Testis (tissue), 3 donors: ENCODE data around the gene ADAMTS14. TPM values are rescaled to one million over a fixed set of nuclear protein-coding genes. Genes with fewer than 3 reads are reported as not detected.
A peak's percentile ranks its signal among the peaks of the same experiment; 100 is the strongest.

ENCODE experiments used
- DNase-seq: peaks from one replicate; pipeline ENCODE4 v3.0.0-alpha.2; 2019
- H3K27ac ChIP-seq, 2 donors: fragments of 200-600 bp; sonication (generic); one replicate each; pipeline ENCODE4 v1.5.1; 2019
- H3K27me3 ChIP-seq: fragments of 200-600 bp; sonication (generic); one replicate; pipeline ENCODE4 v1.5.1; 2019
- H3K36me3 ChIP-seq: fragments of 200-600 bp; sonication (generic); one replicate; pipeline ENCODE4 v1.5.1; 2017; ENCODE audit warnings: low read depth; ENCODE audit errors: missing control alignments
- H3K4me1 ChIP-seq: fragments of 200-600 bp; sonication (generic); one replicate; pipeline ENCODE4 v1.5.1; 2019
- H3K4me3 ChIP-seq, 2 donors: fragments of 200-600 bp; sonication (generic); one replicate each; pipeline ENCODE4 v1.5.1; 2017 to 2019
- H3K9me3 ChIP-seq: fragments of 200-600 bp; sonication (generic); one replicate; pipeline ENCODE4 v1.5.1; 2017
- POLR2A ChIP-seq: fragments of 450-650 bp; IDR thresholded peaks from one replicate; pipeline ENCODE4 v1.6.1; 2017; ENCODE audit warnings: antibody characterized with exemption, mild to moderate bottlenecking, moderate library complexity
- WGBS, 2 donors: methylation state at CpG; one replicate each; pipeline ENCODE4 v1.1.5; 2018; 5-methylcytosine and 5-hydroxymethylcytosine counted together
- intact Hi-C: fragments of 100-400 bp; cut with DNase I; formaldehyde crosslinking; loops from one replicate; pipeline ENCODE4 v1.15.1; 2023; ENCODE audit warnings: low total_unique reads
- polyA plus RNA-seq: library from polyadenylated mRNA; stranded (reverse); fragments of 350-450 nt; fragmentation: Illumina TruSeq; extraction: RNeasy Lipid Tissue Mini Kit (QIAGEN cat#74804); gene quantifications from one replicate; pipeline ENCODE4 v1.2.3, GENCODE V29; 2014; ENCODE audit warnings: low read depth, low replicate concordance; ENCODE audit not compliant: insufficient read depth
- total RNA-seq, 2 donors: library from RNA; depleted of rRNA; stranded (reverse); fragments of >200 nt; gene quantifications; one replicate each; pipeline ENCODE4 v1.2.3, GENCODE V29; 2016
- TF ChIP-seq, protein P1 (sequence below), 3 experiments: fragments of 450-650 bp in 2 of 3; fragments of 200-600 bp in 1 of 3; sonication (generic) in 1 of 3; IDR thresholded peaks; one replicate each; pipeline ENCODE4 v1.5.1; 2016 to 2019; ENCODE audit warnings: antibody characterized with exemption in 3 of 3, mild to moderate bottlenecking in 2 of 3, moderate library complexity in 1 of 3

Gene ADAMTS14
- total and polyA plus RNA-seq, 3 donors from 2014 or later: 0.63 to 0.93 (median 0.90) TPM

DNA sequence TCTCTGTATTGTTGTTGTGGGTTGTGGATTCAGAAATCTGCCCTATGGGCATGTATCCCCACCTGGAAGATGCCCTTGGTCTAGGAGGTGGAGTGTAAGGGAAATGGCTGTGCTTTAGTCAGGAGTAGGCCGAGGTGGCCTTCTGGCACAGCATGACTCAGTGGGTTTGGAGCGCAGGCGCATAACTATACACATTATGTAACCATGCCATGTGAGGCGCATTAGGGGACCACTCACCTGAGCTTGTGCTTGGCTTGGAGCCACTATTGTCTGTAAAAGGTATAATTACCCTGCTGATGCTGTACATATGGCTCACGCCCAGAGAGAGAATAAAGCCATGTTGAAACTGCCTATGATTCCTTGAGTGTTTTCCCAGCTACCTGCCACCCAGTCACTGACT, 20.6 kb upstream of the ADAMTS14 start:
- intact Hi-C loops: no loop called here
- H3K27ac ChIP-seq: no peak overlapping the region
- no peaks in the 10 kb centered on the region for H3K9me3 ChIP-seq
- H3K27me3 ChIP-seq: no peaks in the 10 kb centered on the region
- no peak for DNase-seq
- no peak for TF ChIP-seq POLR2A
- TF ChIP-seq, protein P1, sequence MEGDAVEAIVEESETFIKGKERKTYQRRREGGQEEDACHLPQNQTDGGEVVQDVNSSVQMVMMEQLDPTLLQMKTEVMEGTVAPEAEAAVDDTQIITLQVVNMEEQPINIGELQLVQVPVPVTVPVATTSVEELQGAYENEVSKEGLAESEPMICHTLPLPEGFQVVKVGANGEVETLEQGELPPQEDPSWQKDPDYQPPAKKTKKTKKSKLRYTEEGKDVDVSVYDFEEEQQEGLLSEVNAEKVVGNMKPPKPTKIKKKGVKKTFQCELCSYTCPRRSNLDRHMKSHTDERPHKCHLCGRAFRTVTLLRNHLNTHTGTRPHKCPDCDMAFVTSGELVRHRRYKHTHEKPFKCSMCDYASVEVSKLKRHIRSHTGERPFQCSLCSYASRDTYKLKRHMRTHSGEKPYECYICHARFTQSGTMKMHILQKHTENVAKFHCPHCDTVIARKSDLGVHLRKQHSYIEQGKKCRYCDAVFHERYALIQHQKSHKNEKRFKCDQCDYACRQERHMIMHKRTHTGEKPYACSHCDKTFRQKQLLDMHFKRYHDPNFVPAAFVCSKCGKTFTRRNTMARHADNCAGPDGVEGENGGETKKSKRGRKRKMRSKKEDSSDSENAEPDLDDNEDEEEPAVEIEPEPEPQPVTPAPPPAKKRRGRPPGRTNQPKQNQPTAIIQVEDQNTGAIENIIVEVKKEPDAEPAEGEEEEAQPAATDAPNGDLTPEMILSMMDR (IDR thresholded peaks at IDR 0.05): no peak
- H3K4me1 ChIP-seq: peaks cover 4% of the 10 kb centered on the region
- WGBS, 2 donors: 94 to 98% methylated on average over 5 of the region's 5 CpGs
- H3K36me3 ChIP-seq: no peaks in the 10 kb centered on the region
- no peak overlapping the region for H3K4me3 ChIP-seq

DNA sequence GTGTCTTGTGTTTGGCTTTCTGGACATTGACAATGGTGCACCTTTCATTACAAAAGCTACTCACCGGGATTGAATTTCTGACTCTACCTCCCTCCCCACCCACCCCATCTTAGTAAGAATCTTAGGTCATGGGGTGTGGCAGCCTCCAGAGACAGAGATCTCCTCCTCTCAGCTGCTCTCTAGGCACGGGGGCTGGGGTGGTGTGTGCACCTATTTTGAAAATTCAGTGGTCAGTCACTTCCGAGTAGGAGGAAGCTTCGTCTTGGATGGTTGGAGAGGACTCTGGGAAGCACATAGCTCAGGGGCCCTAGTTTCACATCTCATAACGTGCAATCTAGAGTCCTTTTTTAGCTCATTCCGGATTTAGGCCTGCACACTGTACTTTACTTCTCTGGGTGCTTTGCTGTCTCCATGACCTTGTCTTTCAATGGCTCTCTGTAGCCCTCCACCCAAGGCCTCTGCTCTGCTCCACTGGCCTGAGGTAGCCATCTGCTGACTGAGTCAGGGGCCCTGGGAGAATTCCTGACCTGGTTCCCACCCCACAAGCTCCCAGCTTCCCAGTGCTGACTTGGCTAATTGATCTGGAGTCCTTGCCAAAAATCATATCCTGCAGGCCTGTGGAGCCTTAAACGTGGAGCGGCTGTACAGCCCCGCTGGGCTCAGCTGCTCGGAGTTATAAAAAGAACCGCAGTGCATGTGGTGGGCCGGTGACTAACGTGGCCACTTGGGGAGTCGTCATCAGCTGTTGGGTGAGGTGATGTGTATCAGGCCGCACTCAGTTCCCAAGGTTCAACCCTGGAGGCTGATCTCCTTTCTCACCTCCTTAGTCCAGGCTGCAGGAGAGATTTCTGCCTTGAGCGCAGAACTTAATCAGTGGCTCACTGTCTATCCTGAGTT, 19.3 kb upstream of the ADAMTS14 start:
- Histone ChIP-seq H3K27ac (no peak overlapping the region), H3K4me1 (peaks cover 4% of the 10 kb centered on the region), H3K4me3 (no peak overlapping the region), H3K27me3 (no peaks in the 10 kb centered on the region), H3K9me3 (no peaks in the 10 kb centered on the region), H3K36me3 (no peaks in the 10 kb centered on the region)
- intact Hi-C loops: no loop called here
- WGBS, 2 donors: 49 to 58% methylated on average over 16 of the region's 16 CpGs
- no peak for TF ChIP-seq POLR2A
- TF ChIP-seq, protein P1 (IDR thresholded peaks at IDR 0.05): no peak
- peak; percentile 59 for DNase-seq

GRCh38 chr10:70655316-70655715, 17.0 kb upstream of the ADAMTS14 start:
- no peak overlapping the region for H3K27ac ChIP-seq
- 83 to 96% methylated on average over 12 of the region's 12 CpGs for WGBS, 2 donors
- H3K4me3 ChIP-seq: no peak overlapping the region
- no peak for TF ChIP-seq POLR2A
- TF ChIP-seq, protein P1 (IDR thresholded peaks at IDR 0.05): no peak
- no peaks in the 10 kb centered on the region for H3K27me3 ChIP-seq
- no peak for DNase-seq
- H3K4me1 ChIP-seq: peaks cover 4% of the 10 kb centered on the region
- H3K36me3 ChIP-seq: no peaks in the 10 kb centered on the region
- intact Hi-C loops: no loop called here
- no peaks in the 10 kb centered on the region for H3K9me3 ChIP-seq

GRCh38 chr10:70656489-70656888, 15.8 kb upstream of the ADAMTS14 start:
- Histone ChIP-seq H3K9me3 (no peaks in the 10 kb centered on the region), H3K27ac (no peak overlapping the region), H3K36me3 (no peaks in the 10 kb centered on the region), H3K27me3 (no peaks in the 10 kb centered on the region), H3K4me3 (no peak overlapping the region), H3K4me1 (peaks cover 4% of the 10 kb centered on the region)
- no peak for TF ChIP-seq POLR2A
- TF ChIP-seq, protein P1 (IDR thresholded peaks at IDR 0.05): no peak
- WGBS, 2 donors: 57 to 61% methylated on average over 3 of the region's 3 CpGs
- intact Hi-C loops: no loop called here
- no peak for DNase-seq

DNA sequence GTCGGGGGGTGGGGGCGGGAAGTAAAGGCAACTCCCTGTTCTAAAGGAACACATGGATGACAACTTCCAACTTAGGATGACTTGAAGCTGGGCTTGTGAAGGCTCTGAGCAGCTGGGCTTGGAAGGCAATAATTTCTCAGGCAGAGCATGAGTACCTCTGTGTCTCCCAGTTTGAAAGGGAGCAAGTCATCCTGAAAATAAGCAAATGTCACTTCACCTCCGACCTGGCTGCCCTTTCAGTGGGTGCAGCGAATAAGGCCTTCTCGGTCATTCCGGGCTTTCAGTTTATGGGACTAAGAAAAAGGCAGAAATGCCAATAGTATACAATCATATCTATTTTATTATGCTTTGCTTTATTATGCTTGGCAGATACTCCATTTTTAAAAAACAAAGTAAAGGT, 15.3 kb upstream of the ADAMTS14 start:
- intact Hi-C loops: no loop called here
- H3K27me3 ChIP-seq: no peaks in the 10 kb centered on the region
- H3K9me3 ChIP-seq: no peaks in the 10 kb centered on the region
- TF ChIP-seq, protein P1 (IDR thresholded peaks at IDR 0.05): no peak
- TF ChIP-seq POLR2A: no peak
- peaks cover 4% of the 10 kb centered on the region for H3K4me1 ChIP-seq
- H3K27ac ChIP-seq: no peak overlapping the region
- DNase-seq: no peak
- no peaks in the 10 kb centered on the region for H3K36me3 ChIP-seq
- H3K4me3 ChIP-seq: no peak overlapping the region
- WGBS, 2 donors: 89 to 91% methylated on average over 6 of the region's 6 CpGs
